ENCODE results near the gene RBBP5.

RBBP5 gene

DNA sequence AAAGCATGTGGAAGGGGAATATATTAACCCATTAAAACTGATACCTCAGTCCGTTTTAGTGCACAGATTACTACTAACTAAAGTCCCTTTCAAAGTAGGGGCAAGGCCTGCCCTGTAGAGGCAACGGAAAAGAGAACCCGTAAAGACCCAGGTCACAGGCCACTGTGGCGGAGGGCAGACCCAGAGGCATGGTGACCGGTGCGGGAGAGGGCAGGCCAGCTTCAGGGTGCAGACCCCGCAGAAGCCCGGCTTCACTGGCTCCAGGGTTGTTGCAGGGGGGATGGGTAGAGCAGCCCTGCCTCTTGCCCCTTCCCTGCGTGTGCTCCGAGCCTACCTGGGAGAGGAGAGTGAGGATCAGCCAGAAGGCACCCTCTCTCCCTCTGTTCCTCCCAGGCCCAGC lies 61.0 kb downstream of the RBBP5 start:
- TF ChIP-seq, protein P1, sequence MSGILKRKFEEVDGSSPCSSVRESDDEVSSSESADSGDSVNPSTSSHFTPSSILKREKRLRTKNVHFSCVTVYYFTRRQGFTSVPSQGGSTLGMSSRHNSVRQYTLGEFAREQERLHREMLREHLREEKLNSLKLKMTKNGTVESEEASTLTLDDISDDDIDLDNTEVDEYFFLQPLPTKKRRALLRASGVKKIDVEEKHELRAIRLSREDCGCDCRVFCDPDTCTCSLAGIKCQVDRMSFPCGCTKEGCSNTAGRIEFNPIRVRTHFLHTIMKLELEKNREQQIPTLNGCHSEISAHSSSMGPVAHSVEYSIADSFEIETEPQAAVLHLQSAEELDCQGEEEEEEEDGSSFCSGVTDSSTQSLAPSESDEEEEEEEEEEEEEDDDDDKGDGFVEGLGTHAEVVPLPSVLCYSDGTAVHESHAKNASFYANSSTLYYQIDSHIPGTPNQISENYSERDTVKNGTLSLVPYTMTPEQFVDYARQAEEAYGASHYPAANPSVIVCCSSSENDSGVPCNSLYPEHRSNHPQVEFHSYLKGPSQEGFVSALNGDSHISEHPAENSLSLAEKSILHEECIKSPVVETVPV (CRISPR knock-in tag; IDR thresholded peaks at IDR 0.05), result no peak
- no peak for TF ChIP-seq TOX (CRISPR knock-in tag; IDR thresholded peaks at IDR 0.05; ENCODE audit: borderline replicate concordance)
- no peak for TF ChIP-seq PPARA (CRISPR knock-in tag; IDR thresholded peaks at IDR 0.05; ENCODE audit: borderline replicate concordance)
- no peak for TF ChIP-seq BACH2 (CRISPR knock-in tag; IDR thresholded peaks at IDR 0.05; ENCODE audit: borderline replicate concordance)
- no peak for TF ChIP-seq ISL1 (CRISPR knock-in tag; IDR thresholded peaks at IDR 0.05)
- TF ChIP-seq CSDC2 (CRISPR knock-in tag; IDR thresholded peaks at IDR 0.05), result no peak
- ATAC-seq, result no peak

DNA sequence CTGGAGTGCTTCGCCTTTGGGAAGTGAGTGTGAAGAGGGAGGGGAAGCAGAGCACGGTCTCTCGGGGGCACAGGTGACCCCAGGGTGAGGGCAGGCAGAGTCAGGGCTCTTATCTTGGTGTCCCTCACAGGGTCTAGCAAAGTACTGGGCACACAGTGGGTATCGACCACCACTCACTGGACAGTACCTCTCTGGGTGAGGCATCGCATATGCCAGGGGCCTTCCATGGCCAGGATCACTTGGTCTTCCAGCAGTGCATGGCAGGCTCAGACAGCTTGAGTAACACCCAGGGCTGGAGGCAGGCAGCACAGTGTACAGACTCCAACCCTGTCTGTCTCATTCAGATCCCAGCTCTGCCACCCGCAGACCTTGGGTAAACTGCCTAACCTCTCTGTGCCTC lies 62.1 kb downstream of the RBBP5 start:
- ATAC-seq, result no peak
- TF ChIP-seq ZNF8 (CRISPR knock-in tag; IDR thresholded peaks at IDR 0.05), result no peak
- TF ChIP-seq RARB (CRISPR knock-in tag; IDR thresholded peaks at IDR 0.05), result no peak
- TF ChIP-seq GLIS3 (CRISPR knock-in tag; IDR thresholded peaks at IDR 0.05), result no peak
- TF ChIP-seq BACH2 (CRISPR knock-in tag; IDR thresholded peaks at IDR 0.05; ENCODE audit: borderline replicate concordance), result no peak
- no peak for TF ChIP-seq TOX (CRISPR knock-in tag; IDR thresholded peaks at IDR 0.05; ENCODE audit: borderline replicate concordance)
- TF ChIP-seq CSDC2 (CRISPR knock-in tag; IDR thresholded peaks at IDR 0.05), result no peak
- TF ChIP-seq, protein P2, sequence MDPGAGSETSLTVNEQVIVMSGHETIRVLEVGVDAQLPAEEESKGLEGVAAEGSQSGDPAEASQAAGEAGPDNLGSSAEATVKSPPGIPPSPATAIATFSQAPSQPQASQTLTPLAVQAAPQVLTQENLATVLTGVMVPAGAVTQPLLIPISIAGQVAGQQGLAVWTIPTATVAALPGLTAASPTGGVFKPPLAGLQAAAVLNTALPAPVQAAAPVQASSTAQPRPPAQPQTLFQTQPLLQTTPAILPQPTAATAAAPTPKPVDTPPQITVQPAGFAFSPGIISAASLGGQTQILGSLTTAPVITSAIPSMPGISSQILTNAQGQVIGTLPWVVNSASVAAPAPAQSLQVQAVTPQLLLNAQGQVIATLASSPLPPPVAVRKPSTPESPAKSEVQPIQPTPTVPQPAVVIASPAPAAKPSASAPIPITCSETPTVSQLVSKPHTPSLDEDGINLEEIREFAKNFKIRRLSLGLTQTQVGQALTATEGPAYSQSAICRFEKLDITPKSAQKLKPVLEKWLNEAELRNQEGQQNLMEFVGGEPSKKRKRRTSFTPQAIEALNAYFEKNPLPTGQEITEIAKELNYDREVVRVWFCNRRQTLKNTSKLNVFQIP (CRISPR knock-in tag; IDR thresholded peaks at IDR 0.05; ENCODE audit: borderline replicate concordance, low read depth), result no peak
- TF ChIP-seq ZNF565 (CRISPR knock-in tag; conservative IDR thresholded peaks at IDR 0.05; ENCODE audit: low read depth), result no peak
- no peak for TF ChIP-seq ARNTL (CRISPR knock-in tag; IDR thresholded peaks at IDR 0.05; ENCODE audit: borderline replicate concordance, low read depth)
- no peak for TF ChIP-seq OSR1 (CRISPR knock-in tag; IDR thresholded peaks at IDR 0.05)
- TF ChIP-seq, protein P3, sequence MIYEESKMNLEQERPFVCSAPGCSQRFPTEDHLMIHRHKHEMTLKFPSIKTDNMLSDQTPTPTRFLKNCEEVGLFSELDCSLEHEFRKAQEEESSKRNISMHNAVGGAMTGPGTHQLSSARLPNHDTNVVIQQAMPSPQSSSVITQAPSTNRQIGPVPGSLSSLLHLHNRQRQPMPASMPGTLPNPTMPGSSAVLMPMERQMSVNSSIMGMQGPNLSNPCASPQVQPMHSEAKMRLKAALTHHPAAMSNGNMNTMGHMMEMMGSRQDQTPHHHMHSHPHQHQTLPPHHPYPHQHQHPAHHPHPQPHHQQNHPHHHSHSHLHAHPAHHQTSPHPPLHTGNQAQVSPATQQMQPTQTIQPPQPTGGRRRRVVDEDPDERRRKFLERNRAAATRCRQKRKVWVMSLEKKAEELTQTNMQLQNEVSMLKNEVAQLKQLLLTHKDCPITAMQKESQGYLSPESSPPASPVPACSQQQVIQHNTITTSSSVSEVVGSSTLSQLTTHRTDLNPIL (CRISPR knock-in tag; IDR thresholded peaks at IDR 0.05; ENCODE audit: low read depth), result no peak
- no peak for TF ChIP-seq SNAI2 (CRISPR knock-in tag; IDR thresholded peaks at IDR 0.05)
- TF ChIP-seq ZC3H10 (CRISPR knock-in tag; IDR thresholded peaks at IDR 0.05), result no peak
- TF ChIP-seq ESRRG (CRISPR knock-in tag; IDR thresholded peaks at IDR 0.05), result no peak
- no peak for TF ChIP-seq TCF4 (CRISPR knock-in tag; IDR thresholded peaks at IDR 0.05; ENCODE audit: borderline replicate concordance)
- TF ChIP-seq, protein P1 (CRISPR knock-in tag; IDR thresholded peaks at IDR 0.05), result no peak
- TF ChIP-seq, protein P4, sequence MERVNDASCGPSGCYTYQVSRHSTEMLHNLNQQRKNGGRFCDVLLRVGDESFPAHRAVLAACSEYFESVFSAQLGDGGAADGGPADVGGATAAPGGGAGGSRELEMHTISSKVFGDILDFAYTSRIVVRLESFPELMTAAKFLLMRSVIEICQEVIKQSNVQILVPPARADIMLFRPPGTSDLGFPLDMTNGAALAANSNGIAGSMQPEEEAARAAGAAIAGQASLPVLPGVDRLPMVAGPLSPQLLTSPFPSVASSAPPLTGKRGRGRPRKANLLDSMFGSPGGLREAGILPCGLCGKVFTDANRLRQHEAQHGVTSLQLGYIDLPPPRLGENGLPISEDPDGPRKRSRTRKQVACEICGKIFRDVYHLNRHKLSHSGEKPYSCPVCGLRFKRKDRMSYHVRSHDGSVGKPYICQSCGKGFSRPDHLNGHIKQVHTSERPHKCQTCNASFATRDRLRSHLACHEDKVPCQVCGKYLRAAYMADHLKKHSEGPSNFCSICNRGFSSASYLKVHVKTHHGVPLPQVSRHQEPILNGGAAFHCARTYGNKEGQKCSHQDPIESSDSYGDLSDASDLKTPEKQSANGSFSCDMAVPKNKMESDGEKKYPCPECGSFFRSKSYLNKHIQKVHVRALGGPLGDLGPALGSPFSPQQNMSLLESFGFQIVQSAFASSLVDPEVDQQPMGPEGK (CRISPR knock-in tag; IDR thresholded peaks at IDR 0.05; ENCODE audit: borderline replicate concordance), result no peak
- TF ChIP-seq PPARA (CRISPR knock-in tag; IDR thresholded peaks at IDR 0.05; ENCODE audit: borderline replicate concordance), result no peak
- TF ChIP-seq, protein P5, sequence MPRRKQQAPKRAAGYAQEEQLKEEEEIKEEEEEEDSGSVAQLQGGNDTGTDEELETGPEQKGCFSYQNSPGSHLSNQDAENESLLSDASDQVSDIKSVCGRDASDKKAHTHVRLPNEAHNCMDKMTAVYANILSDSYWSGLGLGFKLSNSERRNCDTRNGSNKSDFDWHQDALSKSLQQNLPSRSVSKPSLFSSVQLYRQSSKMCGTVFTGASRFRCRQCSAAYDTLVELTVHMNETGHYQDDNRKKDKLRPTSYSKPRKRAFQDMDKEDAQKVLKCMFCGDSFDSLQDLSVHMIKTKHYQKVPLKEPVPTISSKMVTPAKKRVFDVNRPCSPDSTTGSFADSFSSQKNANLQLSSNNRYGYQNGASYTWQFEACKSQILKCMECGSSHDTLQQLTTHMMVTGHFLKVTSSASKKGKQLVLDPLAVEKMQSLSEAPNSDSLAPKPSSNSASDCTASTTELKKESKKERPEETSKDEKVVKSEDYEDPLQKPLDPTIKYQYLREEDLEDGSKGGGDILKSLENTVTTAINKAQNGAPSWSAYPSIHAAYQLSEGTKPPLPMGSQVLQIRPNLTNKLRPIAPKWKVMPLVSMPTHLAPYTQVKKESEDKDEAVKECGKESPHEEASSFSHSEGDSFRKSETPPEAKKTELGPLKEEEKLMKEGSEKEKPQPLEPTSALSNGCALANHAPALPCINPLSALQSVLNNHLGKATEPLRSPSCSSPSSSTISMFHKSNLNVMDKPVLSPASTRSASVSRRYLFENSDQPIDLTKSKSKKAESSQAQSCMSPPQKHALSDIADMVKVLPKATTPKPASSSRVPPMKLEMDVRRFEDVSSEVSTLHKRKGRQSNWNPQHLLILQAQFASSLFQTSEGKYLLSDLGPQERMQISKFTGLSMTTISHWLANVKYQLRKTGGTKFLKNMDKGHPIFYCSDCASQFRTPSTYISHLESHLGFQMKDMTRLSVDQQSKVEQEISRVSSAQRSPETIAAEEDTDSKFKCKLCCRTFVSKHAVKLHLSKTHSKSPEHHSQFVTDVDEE (CRISPR knock-in tag; IDR thresholded peaks at IDR 0.05), result no peak
- no peak for TF ChIP-seq ZFP3 (CRISPR knock-in tag; IDR thresholded peaks at IDR 0.05)

Measured in SK-N-SH treated with all-trans-retinoic acid at 6 μM for 48 hours (cell line).